SK-N-SH (cell line): ENCODE data around the gene PUS1. TPM values are rescaled to one million over a fixed set of nuclear protein-coding genes. Genes with fewer than 3 reads are reported as not detected.

ENCODE experiments used
- CTCF ChIA-PET: fragments of 300-600, 350-600 bp; formaldehyde crosslinking; extraction: SDS; loops from one replicate; lab custom pipeline; 2021; lab: Yijun Ruan, JAX
- POLR2A ChIA-PET: fragments of 350-600 bp; sonication (Branson Sonifier 250); formaldehyde crosslinking; extraction: SDS; loops from one replicate; lab custom pipeline; 2020; ENCODE audit warnings: antibody characterized with exemption, inconsistent platforms; lab: Yijun Ruan, JAX
- DNase-seq: peaks from one replicate; pipeline ENCODE4 v3.0.0; 2012
- H2AFZ ChIP-seq: fragments of 200-600 bp; sonication (generic); 2 replicates; pipeline ENCODE4 v1.8.1; 2016; ENCODE audit warnings: antibody characterized with exemption, mild to moderate bottlenecking, low read depth
- H3F3A ChIP-seq: fragments of 200-600 bp; sonication (generic); replicated peaks from 2 replicates; pipeline ENCODE3; 2016; ENCODE audit warnings: antibody characterized with exemption, mild to moderate bottlenecking; ENCODE audit not compliant: insufficient read depth
- H3K27ac ChIP-seq, 2 experiments: fragments of 200-500 bp in 1 of 2; fragments of 200-600 bp in 1 of 2; sonication (Bioruptor generic) in 1 of 2; sonication (generic), shearing (Covaris generic) in 1 of 2; 2 replicates each; pipeline versions ENCODE4 v1.5.1 to v1.6.1; 2014 to 2016; ENCODE audit warnings: low read depth in 2 of 2, inconsistent platforms in 1 of 2, low read length in 1 of 2, mild to moderate bottlenecking in 1 of 2, mixed read lengths in 1 of 2
- H3K27me3 ChIP-seq: fragments of 200-600 bp; sonication (generic), shearing (Covaris generic); 2 replicates; pipeline ENCODE4 v1.6.1; 2016; ENCODE audit warnings: mixed run types; ENCODE audit not compliant: insufficient read depth
- H3K36me3 ChIP-seq, 2 experiments: fragments of 200-500 bp in 1 of 2; fragments of 200-600 bp in 1 of 2; sonication (Bioruptor generic) in 1 of 2; sonication (generic) in 1 of 2; replicated peaks in 1 of 2; 2 replicates each; pipeline versions ENCODE3 to v1.5.1; 2014 to 2016; ENCODE audit warnings: low read length in 1 of 2, mild to moderate bottlenecking in 1 of 2; ENCODE audit not compliant: insufficient read depth in 2 of 2, control insufficient read depth in 1 of 2
- H3K4me1 ChIP-seq, 2 experiments: fragments of 200-500 bp in 1 of 2; fragments of 200-600 bp in 1 of 2; sonication (Bioruptor generic) in 1 of 2; sonication (generic), shearing (Covaris generic) in 1 of 2; 2 replicates each; pipeline versions ENCODE4 v1.5.1 to v1.6.1; 2014 to 2016; ENCODE audit warnings: low read depth in 1 of 2, low read length in 1 of 2, mixed run types in 1 of 2; ENCODE audit not compliant: insufficient read depth in 2 of 2, control insufficient read depth in 1 of 2
- H3K4me2 ChIP-seq: fragments of 200-600 bp; sonication (generic), shearing (Covaris generic); 2 replicates; pipeline ENCODE4 v1.6.1; 2017; ENCODE audit warnings: mixed run types
- H3K4me3 ChIP-seq, 2 experiments: fragments of 200-500 bp in 1 of 2; fragments of 200-600 bp in 1 of 2; sonication (Bioruptor generic) in 1 of 2; sonication (generic), shearing (Covaris generic) in 1 of 2; 2 replicates each; pipeline versions ENCODE4 v1.5.1 to v1.8.1; 2014 to 2016; ENCODE audit warnings: low read depth in 2 of 2, inconsistent platforms in 1 of 2, low read length in 1 of 2, mild to moderate bottlenecking in 1 of 2, mixed read lengths in 1 of 2, moderate library complexity in 1 of 2
- H3K79me2 ChIP-seq: fragments of 200-600 bp; sonication (generic); 2 replicates; pipeline ENCODE4 v1.8.1; 2017; ENCODE audit warnings: mild to moderate bottlenecking; ENCODE audit not compliant: insufficient read depth
- H3K9ac ChIP-seq: fragments of 200-600 bp; sonication (generic); 2 replicates; pipeline ENCODE4 v1.6.1; 2017; ENCODE audit warnings: mixed run types
- H3K9me2 ChIP-seq: fragments of 200-600 bp; sonication (generic); 2 replicates; pipeline ENCODE4 v1.6.1; 2017; ENCODE audit warnings: mixed run types
- H3K9me3 ChIP-seq: fragments of 200-600 bp; sonication (generic); 2 replicates; pipeline ENCODE4 v1.6.1; 2017; ENCODE audit warnings: mixed run types, mild to moderate bottlenecking, moderate library complexity
- H4K20me1 ChIP-seq: fragments of 200-600 bp; sonication (generic); 2 replicates; pipeline ENCODE4 v1.6.1; 2017; ENCODE audit warnings: mild to moderate bottlenecking, mixed run types; ENCODE audit not compliant: insufficient read depth
- ELF1 ChIP-seq: IDR thresholded peaks from 2 replicates; pipeline ENCODE4 v1.4.0; 2012
- EP300 ChIP-seq, 2 experiments: IDR thresholded peaks; 2 replicates each; pipeline versions ENCODE4 v1.4.0 to v1.6.1; 2012; ENCODE audit warnings: borderline replicate concordance in 1 of 2, low read depth in 1 of 2, low read length in 1 of 2
- EZH2phosphoT487 ChIP-seq: fragments of 200-600 bp; sonication (generic); IDR thresholded peaks from 2 replicates; pipeline ENCODE4 v1.6.1; 2017; ENCODE audit warnings: low read depth, mixed run types, mild to moderate bottlenecking, antibody characterized with exemption, moderate library complexity, borderline replicate concordance
- GABPA ChIP-seq: IDR thresholded peaks from 2 replicates; pipeline ENCODE4 v1.4.0; 2012; ENCODE audit warnings: low read depth, mild to moderate bottlenecking
- MAX ChIP-seq: IDR thresholded peaks from 2 replicates; pipeline ENCODE4 v1.4.0; 2012; ENCODE audit warnings: low read depth
- MEF2A ChIP-seq: IDR thresholded peaks from 2 replicates; pipeline ENCODE4 v1.4.0; 2012; ENCODE audit warnings: low read depth, borderline replicate concordance
- MXI1 ChIP-seq: IDR thresholded peaks from 2 replicates; pipeline ENCODE4 v1.6.1; 2012; ENCODE audit warnings: mild to moderate bottlenecking, low read depth, low read length, improper control_type of control experiment
- NFIC ChIP-seq: IDR thresholded peaks from 2 replicates; pipeline ENCODE4 v1.4.0; 2012; ENCODE audit warnings: borderline replicate concordance
- NRF1 ChIP-seq: IDR thresholded peaks from 2 replicates; pipeline ENCODE4 v1.6.1; 2012; ENCODE audit warnings: low read depth, mild to moderate bottlenecking, low read length
- RAD21 ChIP-seq: IDR thresholded peaks from 2 replicates; pipeline ENCODE4 v1.6.1; 2012; ENCODE audit warnings: mild to moderate bottlenecking, low read length
- RCOR1 ChIP-seq: fragments of 150-350 bp; IDR thresholded peaks from 2 replicates; pipeline ENCODE4 v1.6.1; 2017; ENCODE audit warnings: antibody characterized with exemption, low read length
- RFX5 ChIP-seq: IDR thresholded peaks from 2 replicates; pipeline ENCODE4 v1.6.1; 2012; ENCODE audit warnings: mild to moderate bottlenecking, improper control_type of control experiment, low read length
- TAF1 ChIP-seq: IDR thresholded peaks from 2 replicates; pipeline ENCODE4 v1.6.1; 2012; ENCODE audit warnings: low read depth, mild to moderate bottlenecking, low read length, moderate library complexity, borderline replicate concordance
- YY1 ChIP-seq: IDR thresholded peaks from 2 replicates; pipeline ENCODE4 v1.4.0; 2012; ENCODE audit warnings: low read depth, mild to moderate bottlenecking
- ZBTB33 ChIP-seq: IDR thresholded peaks from 2 replicates; pipeline ENCODE4 v1.4.0; 2012; ENCODE audit warnings: low read depth, borderline replicate concordance
- WGBS: methylation state at CpG from one replicate; pipeline ENCODE4 v1.1.6; 2017; ENCODE audit warnings: low lambda C conversion rate; 5-methylcytosine and 5-hydroxymethylcytosine counted together
- polyA plus RNA-seq, 3 experiments: library from polyadenylated mRNA; depleted of rRNA; stranded (reverse); fragments of >200 nt; gene quantifications; 2 replicates each; pipeline ENCODE4 v1.2.3, GENCODE V29; 2012
- TF ChIP-seq, protein P1 (sequence below): fragments of 150-350 bp; IDR thresholded peaks from 2 replicates; pipeline ENCODE4 v1.6.1; 2016; ENCODE audit warnings: mild to moderate bottlenecking, low read depth, low read length
- TF ChIP-seq, protein P2 (sequence below): IDR thresholded peaks from 2 replicates; pipeline ENCODE4; 2012

PUS1 gene
- polyA plus RNA-seq, 1 of the 3 experiments (the other 2 are of a cell fraction): 53.1 TPM

GRCh38 chr12:131919366-131920156, 9.5 kb upstream of the PUS1 start (continued):
- no peak for TF ChIP-seq MXI1
- TF ChIP-seq, protein P1, sequence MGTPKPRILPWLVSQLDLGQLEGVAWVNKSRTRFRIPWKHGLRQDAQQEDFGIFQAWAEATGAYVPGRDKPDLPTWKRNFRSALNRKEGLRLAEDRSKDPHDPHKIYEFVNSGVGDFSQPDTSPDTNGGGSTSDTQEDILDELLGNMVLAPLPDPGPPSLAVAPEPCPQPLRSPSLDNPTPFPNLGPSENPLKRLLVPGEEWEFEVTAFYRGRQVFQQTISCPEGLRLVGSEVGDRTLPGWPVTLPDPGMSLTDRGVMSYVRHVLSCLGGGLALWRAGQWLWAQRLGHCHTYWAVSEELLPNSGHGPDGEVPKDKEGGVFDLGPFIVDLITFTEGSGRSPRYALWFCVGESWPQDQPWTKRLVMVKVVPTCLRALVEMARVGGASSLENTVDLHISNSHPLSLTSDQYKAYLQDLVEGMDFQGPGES: no peak
- TF ChIP-seq, all 33 proteins: peak for 0

- POLR2A ChIA-PET: no interaction called here
- CTCF ChIA-PET: no interaction called here
- no peak overlapping the region for H3K4me3 ChIP-seq
- no peaks in the 10 kb centered on the region for H3K9me3 ChIP-seq
- WGBS: 94% methylated on average over 8 of the region's 14 CpGs
- TF ChIP-seq GABPA: no peak
- TF ChIP-seq RCOR1: no peak
- TF ChIP-seq MEF2A: no peak
- no peak for TF ChIP-seq RAD21
- TF ChIP-seq, protein P2, sequence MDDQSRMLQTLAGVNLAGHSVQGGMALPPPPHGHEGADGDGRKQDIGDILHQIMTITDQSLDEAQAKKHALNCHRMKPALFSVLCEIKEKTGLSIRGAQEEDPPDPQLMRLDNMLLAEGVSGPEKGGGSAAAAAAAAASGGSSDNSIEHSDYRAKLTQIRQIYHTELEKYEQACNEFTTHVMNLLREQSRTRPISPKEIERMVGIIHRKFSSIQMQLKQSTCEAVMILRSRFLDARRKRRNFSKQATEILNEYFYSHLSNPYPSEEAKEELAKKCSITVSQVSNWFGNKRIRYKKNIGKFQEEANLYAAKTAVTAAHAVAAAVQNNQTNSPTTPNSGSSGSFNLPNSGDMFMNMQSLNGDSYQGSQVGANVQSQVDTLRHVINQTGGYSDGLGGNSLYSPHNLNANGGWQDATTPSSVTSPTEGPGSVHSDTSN: no peak
- TF ChIP-seq TAF1: no peak
- no peak for TF ChIP-seq MAX
- H3K4me1 ChIP-seq: no peaks in the 10 kb centered on the region; a peak in 1 of 4 replicates
- no peak overlapping the region for H2AFZ ChIP-seq
- no peak overlapping the region for H3K27ac ChIP-seq
- H4K20me1 ChIP-seq: no peaks in the 10 kb centered on the region
- no peaks in the 10 kb centered on the region for H3K9me2 ChIP-seq
- H3K4me2 ChIP-seq: no peak overlapping the region
- H3K36me3 ChIP-seq: peaks cover 0 to 47% of the 10 kb centered on the region in 2 experiments
- H3K79me2 ChIP-seq: no peaks in the 10 kb centered on the region
- H3K27me3 ChIP-seq: no peaks in the 10 kb centered on the region
- DNase-seq: no peak
- no peak overlapping the region for H3K9ac ChIP-seq
- peaks cover 3% of the 10 kb centered on the region for H3F3A ChIP-seq
These were observed 8.9 kb upstream of the PUS1 start for GRCh38 chr12:131920157-131920508.

- 90% methylated on average over 9 of the region's 35 CpGs for WGBS
- POLR2A ChIA-PET: no interaction called here
- CTCF ChIA-PET: interaction anchor here (1.7 to 1.9 kb wide), 2 partner anchors 8 to 85 kb away, joined by 4 to 5 read pairs; no protein-coding TSS in a partner anchor
These were observed 7.9 kb upstream of the PUS1 start for GRCh38 chr12:131920902-131921840.

More at GRCh38 chr12:131920902-131921840, 7.9 kb upstream of the PUS1 start:
- Histone ChIP-seq H3K9me2 (no peaks in the 10 kb centered on the region), H3K79me2 (no peaks in the 10 kb centered on the region), H3K27me3 (no peaks in the 10 kb centered on the region), H3K4me3 (no peak overlapping the region), H3K9me3 (no peaks in the 10 kb centered on the region), H3K9ac (no peak overlapping the region)
- no peak for DNase-seq
- TF ChIP-seq NRF1 (no peak), NFIC (no peak), EP300 (IDR thresholded peaks at IDR 0.05; ENCODE audit: borderline replicate concordance in 1 of 2, low read depth in 1 of 2, low read length in 1 of 2) (no peak), MXI1 (no peak), RCOR1 (no peak), ELF1 (no peak), RFX5 (no peak), YY1 (no peak), ZBTB33 (no peak), EZH2phosphoT487 (no peak)
- TF ChIP-seq, all 33 proteins: peak for 0
- Histone ChIP-seq H3K4me1 (no peaks in the 10 kb centered on the region; a peak in 1 of 4 replicates), H3K27ac (no peak overlapping the region; a peak in 1 of 4 replicates), H3K4me2 (no peak overlapping the region), H3F3A (peaks cover 3% of the 10 kb centered on the region), H2AFZ (no peak overlapping the region), H4K20me1 (no peaks in the 10 kb centered on the region), H3K36me3 (peaks cover 0 to 38% of the 10 kb centered on the region in 2 experiments)
